ENCODE results near the gene SNX12.
A peak's percentile ranks its signal among the peaks of the same experiment; 100 is the strongest.

The SNX12 gene

DNA sequence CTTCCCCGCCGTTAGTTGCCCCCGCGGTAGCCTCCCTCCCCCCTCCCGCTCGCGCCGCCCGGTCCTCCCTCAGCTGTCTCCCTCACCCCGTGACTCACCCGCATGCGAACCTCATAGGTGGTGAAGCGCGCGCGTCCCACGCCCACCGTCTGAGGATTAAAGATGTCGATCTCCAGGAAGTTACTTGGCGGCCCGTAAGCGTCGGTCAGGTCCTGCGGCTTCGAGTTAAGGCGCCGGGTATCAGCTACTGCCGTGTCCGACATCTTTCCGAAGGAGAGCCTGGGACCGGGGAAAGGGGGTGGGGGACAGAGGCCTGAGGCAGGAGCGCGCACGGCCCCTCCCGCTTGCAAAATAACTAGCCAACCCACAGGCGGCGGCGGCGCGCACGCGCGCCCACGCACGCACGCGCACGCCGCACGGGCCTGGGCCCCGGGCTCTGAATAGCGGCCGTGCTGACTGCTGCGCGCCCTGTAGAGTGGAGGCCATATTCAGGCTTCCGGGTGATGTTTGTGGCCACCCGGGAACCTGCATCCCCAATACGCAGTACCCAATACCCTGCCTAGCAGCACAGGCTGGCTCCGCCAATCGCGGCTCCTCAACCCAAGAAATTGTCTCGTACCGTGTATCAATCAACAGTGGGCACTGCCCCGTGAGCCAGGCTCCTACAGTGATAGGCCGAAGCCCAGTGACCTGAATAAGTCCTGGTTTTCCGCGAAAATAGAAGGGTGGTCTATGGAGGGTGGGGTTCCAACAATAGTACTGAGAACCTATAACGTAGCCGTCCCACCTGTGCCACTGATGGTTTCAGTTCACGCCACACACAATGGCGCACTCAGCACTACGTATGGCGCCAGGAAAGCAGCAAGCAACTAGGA is at the start of gene SNX12:
TSS of gene SNX12 (minus strand) at position 291 of the 875 bp plus-strand sequence. CDS start at position 263, 28 bp downstream.
- DNase-seq (ENCODE audit: low spot score), result peak; percentile 93

GRCh38 chrX:71117358-71117757 is 49.2 kb upstream of the SNX12 start:
- DNase-seq (ENCODE audit: low spot score), result no peak

GRCh38 chrX:71111921-71112431 is 43.8 kb upstream of the SNX12 start:
- DNase-seq (ENCODE audit: low spot score), result peak; percentile 56

DNA sequence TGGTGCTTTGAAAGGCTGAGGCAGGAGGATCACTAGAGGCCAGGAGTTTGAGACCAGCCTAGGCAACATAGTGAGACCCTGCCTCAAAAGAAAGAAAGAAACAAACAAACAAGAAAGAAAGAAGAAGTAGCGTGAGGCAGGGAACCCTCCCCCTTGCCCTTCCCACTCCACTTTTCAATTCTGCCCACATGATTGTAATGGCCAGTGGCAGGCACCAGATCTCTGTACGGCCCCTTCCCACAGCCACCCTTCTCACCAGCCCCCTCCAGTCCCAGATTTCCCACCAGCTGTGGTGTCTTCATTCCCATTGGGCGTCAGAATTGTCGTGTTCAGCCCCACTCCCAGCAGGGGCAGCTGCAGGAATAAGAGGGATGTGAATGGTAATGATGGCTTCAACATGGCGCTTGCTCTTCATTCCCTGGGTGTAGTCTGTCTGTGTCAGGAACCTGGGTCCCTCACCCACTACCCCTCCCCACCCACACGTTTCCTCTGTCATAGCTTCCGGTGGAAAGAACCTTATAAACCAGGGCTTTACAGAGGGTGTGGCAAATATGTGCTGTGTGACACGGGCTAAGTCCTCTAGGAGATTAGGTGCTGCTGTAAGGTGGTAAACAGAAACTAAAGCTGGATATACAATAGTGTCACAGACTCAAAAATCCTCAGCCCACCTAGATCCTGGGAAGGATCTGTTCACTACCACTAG is 43.2 kb upstream of the SNX12 start, which contains the start of gene IL2RG:
TSS of gene IL2RG (minus strand) at position 437 of the 703 bp plus-strand sequence. CDS start at position 399, 38 bp downstream.
- DNase-seq (ENCODE audit: low spot score), result peak; percentile 88

DNA sequence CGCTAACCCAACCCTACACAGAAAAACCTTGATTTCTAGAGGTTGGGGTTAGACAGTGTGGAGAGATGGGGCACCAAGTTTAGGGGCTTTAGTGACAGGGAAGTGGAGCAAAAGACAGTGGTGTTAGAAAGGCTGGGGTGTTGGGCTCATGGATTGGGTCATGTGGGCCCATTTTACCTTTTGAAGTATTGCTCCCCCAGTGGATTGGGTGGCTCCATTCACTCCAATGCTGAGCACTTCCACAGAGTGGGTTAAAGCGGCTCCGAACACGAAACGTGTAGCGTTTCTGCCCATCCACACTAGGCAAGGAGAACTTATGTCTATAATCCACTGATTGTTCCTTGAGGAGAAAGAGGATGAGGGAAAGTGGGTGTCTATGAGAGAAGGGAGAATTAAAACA is 40.9 kb upstream of the SNX12 start:
- DNase-seq (ENCODE audit: low spot score), result no peak

GRCh38 chrX:71107762-71108360 is 39.7 kb upstream of the SNX12 start:
- peak; percentile 30 for DNase-seq (ENCODE audit: low spot score)

- no peak for DNase-seq (ENCODE audit: low spot score)
Observed at GRCh38 chrX:71107245-71107644, 39.1 kb upstream of the SNX12 start.

GRCh38 chrX:71106427-71106826 is 38.3 kb upstream of the SNX12 start, which contains the start of gene CXorf65:
Gene CXorf65 (minus strand): TSS chrX:71106740. CDS start chrX:71106556, 184 bp downstream.
- peak; percentile 46 for DNase-seq (ENCODE audit: low spot score)

- no peak for DNase-seq (ENCODE audit: low spot score)
Observed at GRCh38 chrX:71105628-71106027, 37.5 kb upstream of the SNX12 start.

GRCh38 chrX:71103110-71103983 is 35.2 kb upstream of the SNX12 start:
- peak; percentile 51 for DNase-seq (ENCODE audit: low spot score)

DNA sequence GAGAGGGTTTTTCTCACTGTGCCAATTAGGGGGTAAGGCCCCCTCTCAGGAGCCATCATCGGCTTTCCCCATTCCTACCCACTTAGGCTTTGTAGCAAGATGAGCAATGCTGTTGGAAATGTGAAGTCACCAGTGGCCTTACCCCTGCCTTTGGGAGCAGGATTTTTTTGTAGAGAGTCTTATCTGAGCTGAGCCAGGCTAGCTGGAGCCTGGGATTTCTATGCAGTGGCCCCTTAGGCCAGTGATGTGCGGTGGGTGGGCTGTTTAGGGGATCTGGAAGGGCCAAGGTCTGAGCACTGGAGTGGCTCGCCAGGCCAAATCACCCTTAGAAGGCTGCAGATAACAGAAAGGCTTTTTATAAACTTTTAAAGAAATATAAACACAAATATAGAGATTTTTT is 34.2 kb upstream of the SNX12 start:
- DNase-seq (ENCODE audit: low spot score), result no peak

DNA sequence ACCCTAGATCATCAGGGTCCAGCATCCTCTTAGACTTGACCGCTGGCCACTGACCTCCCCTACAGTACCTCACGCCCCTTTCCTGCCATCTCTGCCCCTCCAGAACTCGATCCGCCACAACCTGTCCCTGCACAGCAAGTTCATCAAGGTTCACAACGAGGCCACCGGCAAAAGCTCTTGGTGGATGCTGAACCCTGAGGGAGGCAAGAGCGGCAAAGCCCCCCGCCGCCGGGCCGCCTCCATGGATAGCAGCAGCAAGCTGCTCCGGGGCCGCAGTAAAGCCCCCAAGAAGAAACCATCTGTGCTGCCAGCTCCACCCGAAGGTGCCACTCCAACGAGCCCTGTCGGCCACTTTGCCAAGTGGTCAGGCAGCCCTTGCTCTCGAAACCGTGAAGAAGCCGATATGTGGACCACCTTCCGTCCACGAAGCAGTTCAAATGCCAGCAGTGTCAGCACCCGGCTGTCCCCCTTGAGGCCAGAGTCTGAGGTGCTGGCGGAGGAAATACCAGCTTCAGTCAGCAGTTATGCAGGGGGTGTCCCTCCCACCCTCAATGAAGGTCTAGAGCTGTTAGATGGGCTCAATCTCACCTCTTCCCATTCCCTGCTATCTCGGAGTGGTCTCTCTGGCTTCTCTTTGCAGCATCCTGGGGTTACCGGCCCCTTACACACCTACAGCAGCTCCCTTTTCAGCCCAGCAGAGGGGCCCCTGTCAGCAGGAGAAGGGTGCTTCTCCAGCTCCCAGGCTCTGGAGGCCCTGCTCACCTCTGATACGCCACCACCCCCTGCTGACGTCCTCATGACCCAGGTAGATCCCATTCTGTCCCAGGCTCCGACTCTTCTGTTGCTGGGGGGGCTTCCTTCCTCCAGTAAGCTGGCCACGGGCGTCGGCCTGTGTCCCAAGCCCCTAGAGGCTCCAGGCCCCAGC is 32.7 kb upstream of the SNX12 start:
- DNase-seq (ENCODE audit: low spot score), result no peak

GRCh38 chrX:71099736-71100135 is 31.6 kb upstream of the SNX12 start:
- DNase-seq (ENCODE audit: low spot score), result no peak

DNA sequence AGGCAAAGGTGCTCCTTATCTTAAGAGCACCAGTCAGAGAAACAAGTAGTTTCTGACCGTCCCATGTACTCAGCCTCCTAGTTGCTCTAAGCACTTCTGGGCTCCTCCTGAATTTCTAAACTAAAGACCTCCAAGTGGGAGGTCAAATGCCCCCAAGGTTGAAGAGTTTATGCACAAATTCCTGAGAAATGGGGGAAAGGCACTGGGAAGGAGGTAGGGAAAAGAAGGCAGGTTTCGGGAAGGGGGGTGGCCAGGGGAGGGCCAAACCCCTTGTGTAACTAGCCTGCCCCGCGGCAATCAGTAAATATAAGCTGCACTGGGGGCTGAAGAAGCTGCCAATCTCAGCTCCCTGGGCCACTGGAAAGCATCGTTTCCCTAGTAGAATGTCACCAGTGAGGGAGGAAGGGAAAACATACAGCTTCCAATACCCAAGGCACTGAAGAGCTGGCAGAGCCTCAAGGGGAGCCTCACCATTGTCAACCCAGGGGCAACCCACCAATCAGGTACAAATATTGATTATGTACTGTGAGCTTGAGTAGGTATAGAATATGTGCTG is 30.9 kb upstream of the SNX12 start:
- DNase-seq (ENCODE audit: low spot score), result no peak

DNA sequence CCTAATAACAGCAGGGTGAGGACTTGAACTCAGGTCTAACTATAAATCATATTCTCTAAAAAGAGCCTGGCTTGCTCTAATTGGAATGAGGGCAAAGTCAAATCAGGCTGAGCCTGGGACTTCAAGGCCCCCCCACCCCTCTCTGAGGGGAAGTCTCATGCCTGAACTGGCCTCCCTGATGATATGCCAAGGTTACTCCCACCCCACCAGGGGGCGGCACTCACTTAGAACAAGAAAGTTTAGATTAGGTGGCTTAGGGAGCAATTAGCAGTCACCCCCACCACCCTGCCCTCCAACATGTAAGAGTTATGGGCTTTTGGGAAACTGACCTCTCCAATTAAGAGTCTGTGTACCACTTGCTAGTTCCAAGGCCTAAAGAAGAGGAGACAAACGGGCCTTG is 30.2 kb upstream of the SNX12 start:
- peak; percentile 77 for DNase-seq (ENCODE audit: low spot score)

DNA sequence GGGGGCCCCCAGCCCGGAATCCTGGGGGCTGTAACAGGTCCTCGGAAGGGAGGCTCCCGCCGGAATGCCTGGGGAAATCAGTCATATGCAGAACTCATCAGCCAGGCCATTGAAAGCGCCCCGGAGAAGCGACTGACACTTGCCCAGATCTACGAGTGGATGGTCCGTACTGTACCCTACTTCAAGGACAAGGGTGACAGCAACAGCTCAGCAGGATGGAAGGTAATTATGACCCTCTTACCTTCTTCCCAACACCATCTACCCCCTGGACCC is 28.6 kb upstream of the SNX12 start:
- DNase-seq (ENCODE audit: low spot score), result no peak

DNA sequence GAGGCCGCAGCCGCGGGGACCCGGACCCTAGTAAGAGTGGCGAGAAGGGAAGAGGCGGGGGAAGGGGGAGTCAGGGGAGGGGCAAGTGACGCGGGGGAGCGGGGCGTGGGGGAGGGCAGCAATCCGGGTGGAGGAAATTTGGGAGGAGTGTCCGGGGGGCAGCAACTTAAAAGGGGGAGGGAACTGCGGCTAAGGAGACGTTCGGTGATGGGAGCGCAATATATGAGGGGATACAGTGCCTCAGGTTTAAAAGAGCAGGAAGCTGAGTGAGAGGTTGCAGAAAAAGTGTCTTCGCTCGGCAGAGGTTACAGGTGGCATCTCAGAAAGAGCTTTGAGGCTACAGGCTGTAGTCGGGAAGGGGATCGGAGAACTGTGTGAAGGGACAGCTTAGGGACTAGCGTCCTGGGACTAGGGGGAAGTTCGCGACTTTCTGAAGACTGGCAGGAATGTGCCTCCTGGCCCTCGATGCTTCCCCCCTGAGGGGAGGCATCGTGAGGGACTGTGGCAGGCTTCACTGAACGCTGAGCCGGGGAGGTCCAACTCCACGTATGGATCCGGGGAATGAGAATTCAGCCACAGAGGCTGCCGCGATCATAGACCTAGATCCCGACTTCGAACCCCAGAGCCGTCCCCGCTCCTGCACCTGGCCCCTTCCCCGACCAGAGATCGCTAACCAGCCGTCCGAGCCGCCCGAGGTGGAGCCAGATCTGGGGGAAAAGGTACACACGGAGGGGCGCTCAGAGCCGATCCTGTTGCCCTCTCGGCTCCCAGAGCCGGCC is 28.0 kb upstream of the SNX12 start:
- peak; percentile 59 for DNase-seq (ENCODE audit: low spot score)

DNA sequence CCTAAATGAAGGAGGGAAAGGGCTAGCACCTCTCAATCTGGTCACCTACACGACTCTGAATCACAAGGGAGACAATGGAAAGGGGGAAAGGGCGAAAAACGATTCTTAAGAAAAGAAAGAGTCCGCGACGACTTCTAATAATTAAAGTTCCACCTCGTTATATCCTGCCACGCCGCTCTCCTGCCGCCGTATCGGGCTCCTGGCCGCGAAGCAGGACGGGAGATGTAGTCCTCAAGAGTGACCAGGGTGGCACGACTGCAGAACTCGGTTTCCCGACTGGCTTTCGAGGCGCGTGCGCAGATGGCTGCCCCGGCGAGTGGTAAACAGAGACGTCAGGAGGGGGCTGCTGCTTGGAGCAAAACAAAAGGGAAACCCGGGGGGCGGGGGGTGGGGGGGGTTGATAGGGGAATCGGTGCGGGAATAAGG is 27.4 kb upstream of the SNX12 start, which contains the start of gene FOXO4:
TSS of gene FOXO4 (plus strand) at position 297 of the 426 bp plus-strand sequence. CDS start 678 bp downstream, outside the sequence.
- peak; percentile 89 for DNase-seq (ENCODE audit: low spot score)

DNA sequence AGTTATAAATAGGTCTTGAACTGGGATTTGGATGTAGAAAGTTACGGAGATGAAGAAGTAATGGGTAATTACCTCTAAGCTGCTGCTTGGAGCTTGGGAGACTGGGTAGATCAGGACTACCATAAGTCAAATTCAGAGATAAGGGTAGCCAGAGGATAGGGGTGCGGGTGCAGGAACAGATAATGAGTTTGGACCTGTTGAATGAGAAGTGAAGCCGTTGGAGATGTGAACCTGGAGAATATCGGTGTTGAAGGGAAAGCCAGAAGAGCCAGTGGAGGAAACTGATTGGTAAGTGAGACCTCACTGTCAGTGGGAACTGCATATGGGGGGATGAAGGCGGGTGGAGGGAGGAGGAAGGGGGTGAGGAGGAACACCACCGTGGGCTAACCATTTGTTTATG is 26.9 kb upstream of the SNX12 start:
- DNase-seq (ENCODE audit: low spot score), result no peak

Data from CD4-positive, alpha-beta T cell treated with Interleukin-15 for 4 hours (primary cell).